NT2/D1 (cell line): ENCODE data around the gene ACSL4.

ENCODE experiments used
- SUZ12 ChIP-seq: IDR thresholded peaks from 2 replicates; pipeline ENCODE4 v1.6.1; 2011; ENCODE audit not compliant: insufficient read length, insufficient read depth; ENCODE audit errors: extremely low read depth
- YY1 ChIP-seq: IDR thresholded peaks from 2 replicates; pipeline ENCODE4 v1.6.1; 2011; ENCODE audit not compliant: insufficient read length, insufficient read depth
- ZNF274 ChIP-seq: IDR thresholded peaks from 2 replicates; pipeline ENCODE4 v1.6.1; 2011; ENCODE audit warnings: mild to moderate bottlenecking, low read depth, low read length

- TF ChIP-seq SUZ12 (no peak), ZNF274 (no peak), YY1 (no peak)
These were observed 36.8 kb downstream of the ACSL4 start for GRCh38 chrX:109696146-109696740.
